ENCODE measurements around the gene DLG2. TPM values are rescaled to one million over a fixed set of nuclear protein-coding genes. Genes with fewer than 3 reads are reported as not detected.
A peak's percentile ranks its signal among the peaks of the same experiment; 100 is the strongest.
"Not testable (repeated sequence)": the region's sequence is repeated elsewhere in the genome, so short reads cannot be mapped to it uniquely, and the experiment has no call there.

The DLG2 gene
- polyA plus RNA-seq, 3 donors: 9.9 to 11.8 (median 10.1) TPM

DNA sequence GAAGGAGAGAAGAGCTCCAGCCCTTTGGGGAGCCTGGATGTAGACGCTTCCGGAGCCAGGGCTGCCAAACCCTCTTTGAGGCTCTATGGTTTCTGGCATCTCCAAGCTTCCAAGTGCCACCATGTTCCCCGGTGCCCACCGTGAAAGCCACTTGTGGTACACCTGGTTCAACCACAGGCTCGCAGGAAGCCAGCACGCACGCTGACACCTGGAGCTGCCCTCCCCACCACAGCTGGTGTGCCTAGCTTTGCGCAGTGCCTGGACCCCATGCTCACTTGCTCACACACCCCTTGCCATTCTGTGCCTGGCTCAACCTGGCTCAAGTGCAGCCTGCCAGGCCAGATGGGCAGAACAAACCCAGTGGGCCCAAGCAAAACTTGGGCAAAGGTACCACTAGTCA lies 831.4 kb downstream of the DLG2 start:
- no peak for DNase-seq (ENCODE audit: extremely low read depth in 1 of 11, low read depth in 9 of 11, low spot score in 4 of 11)

- DNase-seq (ENCODE audit: extremely low read depth in 1 of 11, low read depth in 9 of 11, low spot score in 4 of 11): no peak
Observed at GRCh38 chr11:84794663-84795443, 832.3 kb downstream of the DLG2 start.

DNA sequence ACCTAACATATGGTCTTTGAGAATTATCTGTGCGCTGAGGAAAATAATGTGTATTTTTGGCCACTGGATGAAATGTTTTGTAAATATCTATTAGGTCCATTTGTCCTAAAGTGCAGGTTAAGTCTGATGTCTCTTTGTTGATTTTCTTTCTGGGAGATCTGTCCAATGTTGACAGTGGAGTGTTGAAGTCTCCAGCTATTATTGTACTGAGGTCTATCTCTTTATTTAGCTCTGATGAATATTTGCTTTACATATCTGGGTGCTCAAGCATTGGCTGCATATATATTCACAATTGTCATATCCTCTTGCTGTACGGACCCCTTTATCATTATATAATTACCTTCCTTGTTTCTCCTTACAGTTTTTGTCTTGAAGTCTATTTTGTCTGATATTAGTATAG lies 833.8 kb downstream of the DLG2 start:
- no peak for DNase-seq (ENCODE audit: extremely low read depth in 1 of 11, low read depth in 9 of 11, low spot score in 4 of 11)

- no peak for DNase-seq (ENCODE audit: extremely low read depth in 1 of 11, low read depth in 9 of 11, low spot score in 4 of 11)
Observed at GRCh38 chr11:84790849-84791427, 836.2 kb downstream of the DLG2 start.

- DNase-seq (ENCODE audit: extremely low read depth in 1 of 11, low read depth in 9 of 11, low spot score in 4 of 11): no peak
Observed at GRCh38 chr11:84788220-84788619, 838.9 kb downstream of the DLG2 start.

GRCh38 chr11:84784158-84784557 lies 843.0 kb downstream of the DLG2 start:
- DNase-seq (ENCODE audit: extremely low read depth in 1 of 11, low read depth in 9 of 11, low spot score in 4 of 11): not testable (repeated sequence)

GRCh38 chr11:84780689-84781293 lies 846.4 kb downstream of the DLG2 start:
- DNase-seq (ENCODE audit: extremely low read depth in 1 of 11, low read depth in 9 of 11, low spot score in 4 of 11): peak in 7 of 11 donors; percentile 2 to 22 (median 9)

- DNase-seq (ENCODE audit: extremely low read depth in 1 of 11, low read depth in 9 of 11, low spot score in 4 of 11): no peak
Observed at GRCh38 chr11:84775503-84775902, 851.6 kb downstream of the DLG2 start.

GRCh38 chr11:84763931-84764330 lies 863.2 kb downstream of the DLG2 start:
- DNase-seq (ENCODE audit: extremely low read depth in 1 of 11, low read depth in 9 of 11, low spot score in 4 of 11): no peak

GRCh38 chr11:84757711-84758110 lies 869.4 kb downstream of the DLG2 start:
- DNase-seq (ENCODE audit: extremely low read depth in 1 of 11, low read depth in 9 of 11, low spot score in 4 of 11): no peak

DNA sequence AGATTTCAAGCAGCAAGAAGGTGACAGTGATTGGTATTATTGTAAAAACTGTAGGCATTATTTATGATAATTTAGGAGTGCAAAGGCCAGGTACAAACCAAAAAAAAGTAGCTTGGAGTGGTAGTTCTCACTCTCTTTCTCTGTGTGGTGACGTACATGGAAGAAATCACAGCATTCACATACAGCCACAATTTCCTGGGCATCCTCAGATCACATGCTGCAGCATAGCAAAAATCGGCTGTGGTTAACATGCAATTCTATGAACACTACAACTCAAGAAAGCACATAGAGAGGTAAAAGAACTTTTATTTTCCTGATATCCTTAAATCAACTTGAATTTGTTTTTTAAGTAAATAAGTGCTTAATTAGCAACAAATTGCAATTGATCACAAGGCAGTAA lies 875.8 kb downstream of the DLG2 start:
- DNase-seq (ENCODE audit: extremely low read depth in 1 of 11, low read depth in 9 of 11, low spot score in 4 of 11): no peak

- DNase-seq (ENCODE audit: extremely low read depth in 1 of 11, low read depth in 9 of 11, low spot score in 4 of 11): no peak
Observed at GRCh38 chr11:84747871-84748270, 879.3 kb downstream of the DLG2 start.

DNA sequence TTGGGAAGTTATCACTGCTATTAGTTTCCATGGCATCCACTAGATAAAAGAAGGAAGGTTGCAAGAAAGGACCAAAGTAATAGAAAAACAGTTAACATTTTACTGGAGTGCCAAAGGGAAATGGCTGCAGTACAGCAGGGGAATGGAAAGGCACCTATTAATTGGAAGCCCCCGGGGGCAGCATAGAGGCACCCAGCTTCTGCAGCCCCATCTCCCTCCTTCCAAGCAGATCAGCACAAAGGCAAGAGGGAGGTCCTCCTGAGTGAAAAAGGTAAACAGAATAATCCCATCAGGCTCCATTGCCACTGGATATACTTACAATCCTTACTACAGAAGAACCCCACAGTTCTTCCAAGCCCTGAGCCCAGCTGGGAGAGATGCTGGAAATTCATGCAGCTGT lies 887.1 kb downstream of the DLG2 start:
- DNase-seq (ENCODE audit: extremely low read depth in 1 of 11, low read depth in 9 of 11, low spot score in 4 of 11): no peak

DNA sequence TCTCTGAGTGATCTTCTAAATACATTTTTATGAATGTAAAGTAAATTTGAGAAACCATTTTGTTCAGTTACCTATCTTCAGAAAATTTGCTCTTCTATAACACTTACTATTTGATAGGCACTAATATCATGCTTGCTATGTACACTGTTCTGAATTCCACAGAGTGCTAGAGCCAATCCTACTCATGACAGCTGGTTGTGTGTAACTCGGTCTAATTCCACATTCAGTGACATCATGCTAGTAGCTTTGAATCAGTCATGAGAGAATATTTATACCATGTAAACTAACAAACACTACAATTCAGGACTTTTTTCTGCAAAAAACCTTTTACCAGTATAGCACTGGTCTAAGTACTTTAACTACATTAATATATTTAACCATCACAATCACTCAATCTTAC lies 902.9 kb downstream of the DLG2 start:
- no peak for DNase-seq (ENCODE audit: extremely low read depth in 1 of 11, low read depth in 9 of 11, low spot score in 4 of 11)

- DNase-seq (ENCODE audit: extremely low read depth in 1 of 11, low read depth in 9 of 11, low spot score in 4 of 11): no peak
Observed at GRCh38 chr11:84722583-84723108, 904.5 kb downstream of the DLG2 start.

DNA sequence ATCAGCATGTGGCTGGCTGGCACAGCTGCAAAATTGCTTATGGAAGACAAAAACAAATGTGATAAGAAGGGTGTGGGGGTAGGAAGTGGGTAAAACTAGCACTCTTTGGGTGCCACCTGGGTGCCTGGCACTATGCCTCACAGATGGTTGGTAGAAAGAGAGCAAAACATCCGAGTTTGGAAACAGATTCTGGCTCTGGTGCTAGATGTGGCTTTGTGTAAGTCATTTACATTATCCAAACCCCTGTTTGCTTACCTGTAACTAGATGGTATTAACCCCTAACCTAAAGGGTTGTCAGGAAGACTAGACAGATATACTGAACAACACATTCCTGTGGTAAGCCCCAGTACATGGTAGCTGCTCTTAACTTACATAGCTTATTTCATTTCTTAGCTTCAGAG lies 905.6 kb downstream of the DLG2 start:
- no peak for DNase-seq (ENCODE audit: extremely low read depth in 1 of 11, low read depth in 9 of 11, low spot score in 4 of 11)

DNA sequence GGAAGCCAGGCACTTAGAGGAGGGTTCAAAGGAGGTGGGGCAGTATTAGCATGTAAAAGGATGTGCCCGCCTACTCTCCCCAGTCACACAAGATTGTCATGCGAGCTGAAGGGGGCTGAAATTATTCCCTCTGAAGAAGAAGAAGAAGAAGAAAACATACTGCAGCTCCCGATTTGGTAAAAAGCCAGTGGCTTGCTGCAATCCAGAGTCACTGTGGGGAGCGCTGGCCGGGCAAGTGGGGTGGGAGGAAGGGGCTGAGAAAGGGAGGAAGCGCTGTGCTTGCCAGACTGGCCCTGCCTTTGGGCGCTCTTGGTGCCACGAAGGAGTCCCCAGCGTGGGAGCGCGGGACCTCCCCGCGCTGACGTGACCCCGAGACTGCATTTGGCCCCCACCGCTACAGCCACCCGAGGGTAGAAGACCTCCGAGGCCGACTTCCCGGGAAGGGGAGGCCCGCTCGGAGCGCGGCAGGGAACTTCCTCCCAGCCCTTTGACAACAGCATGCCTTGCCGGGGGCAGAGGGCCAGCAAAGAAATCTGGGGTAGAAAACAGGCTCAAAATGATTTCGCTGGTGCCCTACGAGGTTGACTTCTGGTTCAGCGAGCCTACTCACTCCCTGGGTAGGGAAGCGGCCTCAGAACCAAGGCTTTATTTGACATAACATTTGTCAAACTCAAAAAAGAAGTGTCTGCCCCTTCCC lies 906.3 kb downstream of the DLG2 start:
- peak in 1 of 11 donors; percentile 3 for DNase-seq (ENCODE audit: extremely low read depth in 1 of 11, low read depth in 9 of 11, low spot score in 4 of 11)

DNA sequence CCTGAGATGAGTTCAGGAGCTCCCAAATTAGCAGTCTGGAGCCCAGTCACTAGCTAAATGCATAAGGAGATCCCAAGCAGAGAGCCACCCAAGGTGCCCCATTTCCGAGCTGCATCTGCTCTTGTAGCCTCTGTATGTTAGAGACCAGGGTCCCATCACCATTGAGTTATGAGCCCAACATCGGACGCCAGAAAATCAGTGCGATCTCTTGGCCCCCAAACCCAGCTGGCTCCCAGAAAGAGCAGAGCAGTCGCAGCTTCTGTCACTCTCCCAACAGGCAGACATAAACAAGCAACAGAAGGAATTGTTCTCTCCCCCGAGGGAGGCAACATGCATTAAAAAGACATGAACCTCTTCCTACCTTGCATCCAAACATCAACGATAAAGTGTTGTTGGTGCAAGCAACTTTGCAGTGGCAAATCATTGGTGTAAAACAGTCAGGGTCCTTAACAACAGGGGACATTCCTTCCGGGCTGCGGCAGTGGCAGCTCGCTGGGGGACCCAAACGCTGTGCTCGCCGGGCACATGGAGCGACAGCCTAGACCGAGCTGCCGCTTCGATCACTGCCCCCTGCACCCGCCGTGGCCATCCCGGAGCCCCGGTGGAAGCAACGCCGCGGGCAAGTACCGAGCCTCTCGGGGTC lies 907.1 kb downstream of the DLG2 start:
- DNase-seq (ENCODE audit: extremely low read depth in 1 of 11, low read depth in 9 of 11, low spot score in 4 of 11): no peak

- DNase-seq (ENCODE audit: extremely low read depth in 1 of 11, low read depth in 9 of 11, low spot score in 4 of 11): peak; percentile 51 to 81 (median 57)
Observed at GRCh38 chr11:84714316-84714780, 912.8 kb downstream of the DLG2 start.
